HG03280 (cell line): ENCODE measurements around the gene MX1.

Experiments used
- ATAC-seq: cut with Tn5 transposase; IDR thresholded peaks from one replicate; pipeline ENCODE4 v1.9.1; 2021; ENCODE audit warnings: mild to moderate bottlenecking, moderate library complexity; ENCODE audit not compliant: unreplicated experiment

Gene MX1

GRCh38 chr21:41488080-41488479 is 62.0 kb downstream of the MX1 start:
- no peak for ATAC-seq

DNA sequence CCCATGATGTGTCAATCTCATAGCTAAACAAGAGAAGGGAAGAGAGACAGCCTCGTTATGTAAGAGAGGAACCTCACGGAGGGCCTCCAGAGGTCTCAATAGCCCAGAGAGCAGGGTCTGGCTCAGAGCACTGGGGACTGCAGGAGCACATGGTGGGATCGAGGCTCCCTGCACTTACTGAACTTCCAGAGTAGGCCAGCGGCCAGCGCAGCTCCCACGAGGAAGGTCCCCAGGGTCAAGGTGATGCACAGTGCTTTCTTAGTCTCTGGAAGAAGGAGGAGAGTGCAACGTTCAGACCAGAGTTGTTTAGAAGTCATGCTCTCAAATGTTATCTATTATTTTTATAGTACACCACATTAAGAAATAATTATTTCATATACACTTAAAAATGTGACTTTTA is 63.3 kb downstream of the MX1 start:
- ATAC-seq: no peak

GRCh38 chr21:41490330-41490729 is 64.3 kb downstream of the MX1 start:
- ATAC-seq: no peak

- no peak for ATAC-seq
Measured at GRCh38 chr21:41491412-41491811, 65.4 kb downstream of the MX1 start.

- no peak for ATAC-seq
Measured at GRCh38 chr21:41494242-41494641, 68.2 kb downstream of the MX1 start.

- no peak for ATAC-seq
Measured at GRCh38 chr21:41497008-41497407, 71.0 kb downstream of the MX1 start.

GRCh38 chr21:41497788-41498187 is 71.7 kb downstream of the MX1 start:
- no peak for ATAC-seq

- no peak for ATAC-seq
Measured at GRCh38 chr21:41499920-41500319, 73.9 kb downstream of the MX1 start.

DNA sequence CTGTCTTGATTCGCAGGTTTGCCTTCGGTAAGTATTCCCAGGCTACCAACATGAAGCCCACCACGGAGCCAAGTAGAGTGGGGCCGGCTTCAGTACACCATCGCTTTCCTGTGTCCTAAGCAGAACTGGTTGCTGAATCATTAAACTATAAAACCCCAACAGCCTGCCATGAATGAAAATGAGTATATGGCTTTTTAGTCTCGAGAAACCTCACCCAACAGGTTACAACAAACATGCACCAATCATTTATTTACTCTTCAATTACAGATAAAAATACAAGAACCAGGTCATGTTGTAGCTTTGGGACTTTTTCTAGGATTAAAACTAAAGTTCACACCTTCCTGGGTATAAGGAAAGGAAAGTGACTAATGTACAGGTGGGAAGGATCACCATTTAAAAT is 74.3 kb downstream of the MX1 start:
- no peak for ATAC-seq

DNA sequence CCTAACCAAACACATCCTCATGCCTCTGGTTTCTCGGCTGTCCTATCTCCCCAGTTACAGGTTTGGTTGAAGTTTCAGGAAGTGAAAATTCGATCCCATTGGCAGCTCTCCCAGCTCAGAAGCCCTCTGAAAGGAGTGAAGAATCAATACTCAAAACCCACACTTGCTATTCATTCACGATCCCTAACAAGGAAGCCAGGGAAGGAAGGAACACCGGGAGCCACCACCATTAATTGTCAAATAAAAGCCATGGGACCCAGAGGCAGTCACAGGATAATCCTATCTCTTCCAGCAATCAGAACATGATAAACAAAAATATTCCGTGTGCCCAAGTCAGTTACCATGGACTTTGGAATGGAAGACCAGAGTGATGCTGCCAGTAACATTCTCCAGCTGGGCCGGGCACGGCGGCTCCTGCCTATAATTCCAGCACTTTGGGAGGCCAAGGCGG is 74.9 kb downstream of the MX1 start:
- ATAC-seq: no peak

- ATAC-seq: no peak
Measured at GRCh38 chr21:41501919-41502318, 75.9 kb downstream of the MX1 start.

DNA sequence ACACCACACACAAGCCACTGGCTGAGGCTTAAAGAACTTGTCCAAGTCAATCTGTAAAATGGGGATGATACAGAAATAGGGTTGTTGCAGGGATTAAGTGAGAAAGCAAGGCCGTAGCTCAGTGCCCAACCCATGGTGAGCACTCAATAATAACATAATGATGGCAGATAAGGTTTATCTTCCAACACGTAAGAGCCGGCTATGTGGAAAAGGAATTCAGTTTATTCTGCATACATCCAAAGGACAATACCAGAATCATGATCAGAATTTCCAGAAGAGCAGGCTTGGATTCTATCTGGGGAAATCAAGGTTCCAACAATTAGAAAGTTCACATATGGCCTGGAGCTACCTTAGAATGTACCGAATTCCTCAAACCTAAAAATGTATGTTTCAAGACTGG is 77.3 kb downstream of the MX1 start:
- ATAC-seq: no peak

GRCh38 chr21:41504030-41504429 is 78.0 kb downstream of the MX1 start:
- ATAC-seq: no peak

GRCh38 chr21:41506005-41506594 is 80.1 kb downstream of the MX1 start:
- ATAC-seq: no peak

DNA sequence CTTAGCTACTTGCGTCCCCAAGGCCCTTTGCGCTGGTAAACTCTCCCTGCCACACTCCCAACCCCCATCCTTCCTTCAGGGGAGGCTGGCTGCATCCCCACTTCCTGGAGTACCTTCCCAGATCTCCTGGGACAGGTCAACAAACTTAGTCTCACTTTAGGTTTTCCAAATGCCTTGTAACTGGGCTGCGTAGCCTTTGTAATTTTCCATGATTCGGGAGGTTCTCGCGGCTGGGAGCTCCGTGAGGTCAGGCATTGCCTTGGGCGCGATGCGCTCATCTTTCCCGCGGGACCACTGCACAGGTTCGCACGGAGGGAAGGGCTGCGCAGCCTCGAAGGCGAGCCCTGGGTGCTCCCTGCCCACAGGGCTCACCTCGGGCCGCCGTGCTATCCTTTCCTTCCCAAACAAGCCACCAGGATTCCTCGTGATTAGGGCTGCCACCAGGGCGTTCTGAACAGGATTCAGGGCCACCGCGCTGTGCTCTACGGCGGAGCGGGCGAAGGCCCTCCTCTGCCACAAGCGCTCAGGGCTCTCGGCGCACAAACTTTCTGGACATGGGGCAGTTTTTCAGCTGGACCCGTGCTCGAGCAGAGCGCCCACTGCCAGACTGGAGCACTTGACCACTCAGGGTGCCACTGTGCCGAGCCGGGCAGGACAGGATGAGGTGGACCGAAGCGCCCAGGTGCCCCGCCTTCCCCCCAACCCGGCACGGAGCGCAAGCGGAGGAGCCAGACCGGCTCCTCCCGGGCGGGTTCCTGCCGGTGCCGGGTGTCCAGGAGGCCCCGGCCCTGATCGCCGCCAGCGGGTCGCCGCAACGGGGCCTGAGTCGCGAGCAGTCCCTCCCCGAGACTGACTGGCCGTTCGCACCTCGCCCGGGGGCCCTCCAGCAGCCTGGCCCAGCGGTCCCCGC is 80.8 kb downstream of the MX1 start:
- ATAC-seq: no peak

DNA sequence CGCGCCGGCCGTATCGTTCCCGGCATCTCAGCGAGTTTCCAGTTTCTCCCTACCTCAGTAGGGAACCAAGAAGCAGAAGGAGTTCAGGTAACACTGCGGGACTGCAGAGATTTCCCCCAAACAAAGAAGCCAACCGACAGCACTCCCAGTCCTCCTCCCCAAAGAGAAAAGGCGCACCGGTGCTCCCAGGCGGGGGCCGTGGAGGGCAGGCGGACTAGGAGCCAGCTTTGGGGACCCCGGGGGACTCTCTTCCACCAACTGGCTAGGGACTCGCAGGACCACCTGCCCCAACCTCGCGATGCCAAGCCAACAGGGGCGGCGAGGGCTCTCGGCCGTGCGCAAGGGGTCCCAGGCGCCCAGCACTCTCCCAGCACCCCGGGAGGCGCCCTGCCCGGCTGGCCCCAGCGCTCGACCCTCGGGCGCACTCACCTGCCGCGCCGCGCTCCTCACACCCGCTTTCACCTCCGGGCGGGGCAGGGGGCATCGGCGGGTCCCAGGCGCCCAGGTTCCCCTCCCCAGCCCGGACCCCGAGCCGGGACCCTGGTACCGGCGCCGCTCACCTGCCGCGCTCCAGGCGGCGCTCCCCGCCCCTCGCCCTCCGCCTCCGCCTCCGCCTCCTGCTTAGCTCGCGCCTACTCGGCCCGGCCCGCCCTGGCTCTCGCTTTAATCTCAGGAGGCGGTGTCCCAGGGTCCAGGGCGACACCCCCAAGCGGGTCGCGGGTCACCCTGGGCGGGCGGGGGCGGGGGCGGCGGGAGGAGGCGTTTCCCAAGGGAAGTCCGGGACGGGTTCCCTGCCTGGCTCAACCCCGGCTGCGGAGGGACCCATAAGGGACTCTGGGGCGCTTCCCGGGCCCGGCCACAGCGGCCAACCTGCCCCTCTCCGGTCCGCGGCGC is 81.7 kb downstream of the MX1 start, which contains the start of gene TMPRSS2:
TSS of gene TMPRSS2 (minus strand) at position 638 of the 894 bp plus-strand sequence. CDS start 10,025 bp downstream, outside the sequence.
- ATAC-seq: no peak

DNA sequence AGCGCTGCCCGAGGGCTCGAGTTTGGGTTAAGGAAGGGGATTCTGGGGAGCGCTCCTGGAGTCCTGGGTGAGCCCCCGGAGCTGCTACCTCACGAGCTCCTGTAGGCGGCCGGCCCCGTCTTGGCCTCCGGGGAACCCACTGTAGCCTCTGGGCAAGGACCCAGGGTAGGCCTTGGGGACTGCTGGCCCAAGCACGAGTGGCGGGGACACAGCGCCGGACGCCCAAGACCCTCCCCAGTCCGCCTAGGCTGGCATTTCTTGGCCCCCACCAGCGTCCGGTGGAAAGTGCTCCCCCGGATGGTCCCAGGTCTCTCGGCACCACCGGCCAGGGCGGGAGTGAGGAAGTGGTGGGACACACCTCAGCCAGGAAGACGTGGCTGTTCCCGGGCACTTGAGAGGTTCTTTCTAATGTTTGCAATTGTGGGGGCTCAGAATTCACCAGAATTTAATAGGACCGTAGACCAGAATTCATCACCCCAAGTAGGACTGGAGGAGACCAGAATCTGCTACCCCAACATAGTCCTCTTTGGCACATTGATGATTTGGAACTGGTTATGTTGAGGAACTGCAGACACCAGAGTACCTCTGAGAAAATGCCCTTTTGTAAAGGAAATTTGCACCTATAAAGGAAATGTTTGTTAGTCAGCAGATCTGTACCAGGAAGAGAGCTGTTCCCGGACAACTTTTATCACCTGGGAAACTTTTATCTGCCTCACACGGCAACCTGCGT is 82.5 kb downstream of the MX1 start:
- no peak for ATAC-seq
